ENCODE data around the gene GRPEL2. TPM values are rescaled to one million over a fixed set of nuclear protein-coding genes. Genes with fewer than 3 reads are reported as not detected.
"Not testable (repeated sequence)": the region's sequence is repeated elsewhere in the genome, so short reads cannot be mapped to it uniquely, and the experiment has no call there.

Gene GRPEL2
- total RNA-seq, 2 donors from 2014 or later = 21.2 to 33.0 TPM

DNA sequence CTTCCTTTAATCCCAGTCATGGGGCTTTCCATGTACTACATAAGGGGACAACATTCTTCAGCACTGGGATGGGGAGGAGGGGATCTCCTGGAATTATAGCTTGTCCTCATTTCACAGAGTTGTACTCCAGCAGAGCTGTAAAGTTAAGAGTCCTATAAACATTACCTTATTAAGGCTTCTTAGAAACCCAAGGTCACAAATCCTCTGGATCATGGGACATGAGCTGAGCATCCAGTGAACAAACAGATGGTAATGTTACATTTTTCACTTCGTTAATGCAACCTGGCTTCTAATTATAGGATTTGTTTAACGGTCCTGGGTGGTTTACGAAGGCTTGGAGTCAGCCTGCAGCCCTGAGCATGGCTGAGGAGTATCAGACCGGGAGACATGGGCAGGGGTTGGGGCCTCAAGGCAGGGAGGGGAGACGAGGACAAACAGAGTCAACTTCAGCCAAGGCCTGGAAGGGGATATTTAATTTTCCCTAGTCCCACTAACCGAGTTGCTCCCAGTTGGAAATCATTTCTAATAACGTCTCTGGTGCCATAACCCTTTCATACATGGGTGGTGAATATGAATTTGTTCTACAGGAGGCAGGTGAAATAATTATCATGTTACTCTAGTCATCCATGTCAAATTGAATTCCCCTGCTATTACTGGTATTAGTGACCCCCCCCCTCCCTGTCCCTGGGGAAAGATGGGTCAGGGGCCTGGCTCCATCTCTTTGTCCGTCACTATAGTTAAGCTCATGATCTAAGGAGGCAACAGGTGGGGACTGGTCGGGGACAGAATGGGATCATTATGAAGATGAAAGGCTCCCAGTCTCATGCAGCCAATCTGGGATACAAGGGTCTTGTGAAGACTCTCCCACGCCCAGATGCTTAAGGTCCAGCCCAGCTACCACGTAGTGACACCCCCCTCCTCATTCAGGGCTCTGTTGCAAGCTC is 44.5 kb downstream of the GRPEL2 start:
- no peaks in the 10 kb centered on the region for H3K27me3 Mint-ChIP-seq
- DNase-seq (no peak), ATAC-seq (no peak)
- no peak overlapping the region for H3K4me3 Mint-ChIP-seq
- H3K4me1 Mint-ChIP-seq = peaks cover 2% of the 10 kb centered on the region
- H3K27ac Mint-ChIP-seq = no peak overlapping the region
- H3K9me3 ChIP-seq (ENCODE audit: control insufficient read depth, low read length, poor library complexity, severe bottlenecking) = no peaks in the 10 kb centered on the region
- H3K36me3 Mint-ChIP-seq (ENCODE audit: low read depth) = no peaks in the 10 kb centered on the region

DNA sequence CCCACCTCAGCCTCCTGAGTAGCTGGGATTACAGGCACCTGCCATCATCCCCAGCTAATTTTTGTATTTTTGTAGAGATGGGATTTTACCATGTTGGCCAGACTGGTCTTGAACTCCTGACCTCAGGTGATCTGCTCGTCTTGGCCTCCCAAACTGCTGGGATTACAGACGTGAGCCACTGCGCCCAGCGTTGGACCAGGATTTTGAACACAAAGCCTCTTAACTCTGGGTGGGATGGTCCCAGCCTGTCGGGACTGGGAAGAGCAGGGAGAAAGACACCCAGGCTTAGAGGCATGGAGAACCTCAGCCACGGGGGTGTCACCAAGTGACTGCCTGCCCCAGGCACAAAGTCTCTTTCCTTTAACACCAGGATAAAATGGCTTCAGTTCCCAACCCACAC is 45.8 kb downstream of the GRPEL2 start:
- H3K27ac Mint-ChIP-seq; ATAC-seq; DNase-seq; H3K27me3 Mint-ChIP-seq; H3K4me3 Mint-ChIP-seq; H3K4me1 Mint-ChIP-seq; H3K36me3 Mint-ChIP-seq (ENCODE audit: low read depth); H3K9me3 ChIP-seq (ENCODE audit: control insufficient read depth, low read length, poor library complexity, severe bottlenecking): not testable (repeated sequence)

DNA sequence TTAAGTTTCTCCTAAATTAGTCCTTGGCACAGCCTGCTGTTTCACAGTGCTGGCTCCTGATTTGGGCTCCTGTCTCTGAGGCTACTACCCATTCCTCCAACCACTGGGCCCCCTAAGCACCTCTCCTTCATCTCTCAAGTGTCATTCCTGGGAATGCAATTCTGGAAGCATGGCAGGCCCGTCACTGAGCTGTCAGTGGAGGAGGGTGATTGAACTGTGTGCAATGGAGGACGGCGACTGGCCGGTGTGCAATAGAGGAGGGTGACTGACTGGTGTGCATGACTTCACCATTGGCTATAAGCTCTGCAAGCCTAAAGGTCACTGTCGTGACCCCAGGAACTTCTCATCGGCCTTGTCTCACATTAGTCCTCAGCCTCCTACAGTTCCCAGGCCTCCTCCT is 46.2 kb downstream of the GRPEL2 start:
- H3K27me3 Mint-ChIP-seq = peaks cover 8% of the 10 kb centered on the region

DNA sequence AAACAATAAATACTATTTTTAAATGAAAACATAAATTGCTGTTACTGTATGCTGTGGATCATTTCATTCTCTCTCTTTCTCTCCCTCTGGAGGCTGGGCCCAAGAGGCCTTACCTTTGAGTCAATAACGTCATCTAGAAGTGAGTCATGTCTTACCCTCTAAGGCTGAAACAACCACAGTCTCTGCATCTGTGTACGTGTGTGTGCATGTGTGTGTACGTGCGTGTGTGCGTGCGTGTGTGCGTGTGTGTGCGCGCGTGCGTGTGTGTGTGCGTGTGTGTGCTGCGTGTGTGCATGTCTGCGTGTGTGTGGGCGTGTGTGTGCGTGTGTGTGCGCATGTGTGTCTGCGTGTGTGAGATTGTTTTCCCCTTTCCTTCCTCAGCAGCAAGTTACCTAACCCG is 47.4 kb downstream of the GRPEL2 start:
- H3K4me1 Mint-ChIP-seq = peaks cover 2% of the 10 kb centered on the region
- DNase-seq (no peak), ATAC-seq (no peak)
- no peaks in the 10 kb centered on the region for H3K9me3 ChIP-seq (ENCODE audit: control insufficient read depth, low read length, poor library complexity, severe bottlenecking)
- H3K27me3 Mint-ChIP-seq = peaks cover 20% of the 10 kb centered on the region
- no peak overlapping the region for H3K27ac Mint-ChIP-seq
- no peaks in the 10 kb centered on the region for H3K36me3 Mint-ChIP-seq (ENCODE audit: low read depth)
- H3K4me3 Mint-ChIP-seq = no peak overlapping the region

More for the DNA sequence above, 46.2 kb downstream of the GRPEL2 start:
- DNase-seq = no peak
- Mint-ChIP-seq H3K36me3 (ENCODE audit: low read depth) (no peaks in the 10 kb centered on the region), H3K4me3 (no peak overlapping the region), H3K27ac (no peak overlapping the region), H3K4me1 (peaks cover 2% of the 10 kb centered on the region)
- no peak for ATAC-seq
- no peaks in the 10 kb centered on the region for H3K9me3 ChIP-seq (ENCODE audit: control insufficient read depth, low read length, poor library complexity, severe bottlenecking)

DNA sequence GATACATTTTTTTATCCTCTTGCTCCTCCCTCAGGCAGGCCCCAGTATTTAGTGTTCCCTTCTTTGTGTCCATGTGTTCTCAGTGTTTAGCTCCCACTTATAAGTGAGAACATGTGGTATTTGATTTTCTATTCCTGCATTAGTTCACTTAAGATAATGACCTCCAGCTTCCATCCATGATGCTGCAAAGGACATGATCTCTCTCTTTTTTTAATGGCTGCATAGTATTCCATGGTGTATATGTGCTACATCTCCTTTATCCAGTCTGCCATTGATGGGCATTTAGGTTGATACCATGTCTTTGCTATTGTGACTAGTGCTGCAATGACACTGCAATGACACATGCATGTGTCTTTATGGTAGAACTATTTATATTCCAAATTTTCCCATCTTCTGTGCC is 49.7 kb downstream of the GRPEL2 start:
- H3K27me3 Mint-ChIP-seq = peaks cover 30% of the 10 kb centered on the region
- DNase-seq; H3K27ac Mint-ChIP-seq; H3K36me3 Mint-ChIP-seq (ENCODE audit: low read depth); H3K4me1 Mint-ChIP-seq; ATAC-seq; H3K4me3 Mint-ChIP-seq; H3K9me3 ChIP-seq (ENCODE audit: control insufficient read depth, low read length, poor library complexity, severe bottlenecking): not testable (repeated sequence)

DNA sequence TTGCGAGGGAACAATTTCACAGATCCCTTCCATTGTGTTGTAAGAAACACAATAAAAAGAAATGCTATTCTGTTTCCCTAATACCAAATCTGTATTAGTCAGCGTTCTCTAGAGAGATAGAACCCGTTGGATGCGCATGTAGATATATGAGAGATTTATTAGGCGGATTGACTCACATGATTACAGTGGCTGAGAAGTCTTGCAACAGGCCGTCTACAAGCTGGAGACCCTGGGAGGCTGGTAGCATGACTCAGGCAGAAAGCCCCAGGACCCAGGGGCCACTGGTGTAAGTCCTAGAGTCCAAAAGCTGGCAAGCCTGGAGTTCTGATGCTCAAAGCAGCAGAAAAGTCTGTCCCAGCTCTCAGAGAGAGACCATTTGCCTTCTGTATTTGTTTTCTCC is 52.2 kb downstream of the GRPEL2 start:
- H3K9me3 ChIP-seq (ENCODE audit: control insufficient read depth, low read length, poor library complexity, severe bottlenecking) = no peaks in the 10 kb centered on the region
- DNase-seq (no peak), ATAC-seq (no peak)
- Mint-ChIP-seq H3K27me3 (peaks cover 49% of the 10 kb centered on the region), H3K27ac (no peak overlapping the region), H3K4me1 (peaks cover 2% of the 10 kb centered on the region), H3K4me3 (no peak overlapping the region), H3K36me3 (ENCODE audit: low read depth) (peaks cover 2% of the 10 kb centered on the region)

DNA sequence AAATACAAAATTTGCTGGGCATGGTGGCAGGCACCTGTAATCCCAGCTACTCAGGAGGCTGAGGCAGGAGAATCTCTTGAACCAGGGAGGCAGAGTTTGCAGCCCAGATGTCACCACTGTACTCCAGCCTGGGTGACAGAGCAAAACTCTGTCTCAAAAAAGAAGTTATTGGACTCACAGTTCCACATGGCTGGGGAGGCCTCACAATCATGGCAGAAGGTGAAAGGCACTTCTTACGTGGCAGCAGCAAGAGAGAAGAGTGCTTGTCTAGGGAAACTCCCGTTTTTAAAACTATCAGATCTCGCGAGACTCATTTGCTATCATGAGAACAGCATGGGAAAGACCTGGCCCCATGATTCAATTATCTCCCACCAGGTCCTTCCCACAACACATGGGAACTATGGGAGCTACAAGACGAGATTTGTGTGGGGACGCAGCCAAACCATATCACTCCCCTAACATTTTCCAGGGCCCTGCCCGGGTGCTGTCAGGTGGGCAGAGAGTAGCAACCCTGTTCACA is 53.5 kb downstream of the GRPEL2 start:
- H3K27ac Mint-ChIP-seq; DNase-seq; H3K9me3 ChIP-seq (ENCODE audit: control insufficient read depth, low read length, poor library complexity, severe bottlenecking); H3K4me1 Mint-ChIP-seq; H3K4me3 Mint-ChIP-seq; H3K36me3 Mint-ChIP-seq (ENCODE audit: low read depth); ATAC-seq: not testable (repeated sequence)
- peaks cover 49% of the 10 kb centered on the region for H3K27me3 Mint-ChIP-seq

DNA sequence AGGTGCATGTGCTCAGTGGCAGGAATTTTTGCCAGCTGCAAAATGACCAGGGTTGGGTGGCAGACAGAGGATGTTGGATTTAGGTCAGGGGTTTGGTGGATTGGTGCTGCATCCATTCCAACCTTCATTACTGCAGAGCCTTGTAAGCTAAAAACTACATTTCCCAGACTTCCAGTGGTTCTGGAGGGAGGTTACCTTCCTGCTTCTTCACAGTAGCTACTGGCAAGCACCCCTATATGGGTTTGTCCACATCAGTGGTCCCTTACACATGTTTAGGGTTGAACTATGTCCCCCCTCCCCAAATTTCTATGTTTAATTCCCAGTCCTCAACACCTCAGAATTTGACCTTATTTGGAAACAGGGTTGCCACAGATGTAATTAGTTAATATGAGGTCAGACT is 54.5 kb downstream of the GRPEL2 start:
- no peaks in the 10 kb centered on the region for H3K4me1 Mint-ChIP-seq
- no peak overlapping the region for H3K27ac Mint-ChIP-seq
- peaks cover 2% of the 10 kb centered on the region for H3K36me3 Mint-ChIP-seq (ENCODE audit: low read depth)
- H3K4me3 Mint-ChIP-seq = no peak overlapping the region
- H3K27me3 Mint-ChIP-seq = peaks cover 49% of the 10 kb centered on the region
- ATAC-seq = no peak
- no peaks in the 10 kb centered on the region for H3K9me3 ChIP-seq (ENCODE audit: control insufficient read depth, low read length, poor library complexity, severe bottlenecking)
- DNase-seq = no peak

DNA sequence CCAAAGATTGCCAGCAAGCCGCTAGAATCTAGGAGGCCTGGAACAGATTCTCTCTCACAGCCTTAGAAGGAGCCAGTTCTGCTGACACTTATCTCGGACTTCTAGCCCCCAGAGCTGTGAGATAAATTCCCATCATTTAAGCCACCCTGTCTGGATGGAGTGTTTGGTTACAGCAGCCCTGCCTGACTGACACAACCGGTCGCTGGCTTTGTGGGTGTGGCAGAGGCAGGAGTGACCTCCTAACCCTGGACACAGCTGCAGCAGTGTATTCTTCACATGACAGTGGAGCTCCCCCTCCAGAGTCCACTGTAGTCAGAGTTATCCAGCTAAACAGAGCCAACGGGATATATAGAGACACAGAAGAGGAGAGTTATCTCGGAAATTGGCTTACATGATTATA is 55.0 kb downstream of the GRPEL2 start:
- DNase-seq (no peak), ATAC-seq (no peak)
- Mint-ChIP-seq H3K27ac (no peak overlapping the region), H3K36me3 (ENCODE audit: low read depth) (peaks cover 2% of the 10 kb centered on the region), H3K27me3 (peaks cover 46% of the 10 kb centered on the region), H3K4me1 (no peaks in the 10 kb centered on the region), H3K4me3 (no peak overlapping the region)
- no peaks in the 10 kb centered on the region for H3K9me3 ChIP-seq (ENCODE audit: control insufficient read depth, low read length, poor library complexity, severe bottlenecking)

DNA sequence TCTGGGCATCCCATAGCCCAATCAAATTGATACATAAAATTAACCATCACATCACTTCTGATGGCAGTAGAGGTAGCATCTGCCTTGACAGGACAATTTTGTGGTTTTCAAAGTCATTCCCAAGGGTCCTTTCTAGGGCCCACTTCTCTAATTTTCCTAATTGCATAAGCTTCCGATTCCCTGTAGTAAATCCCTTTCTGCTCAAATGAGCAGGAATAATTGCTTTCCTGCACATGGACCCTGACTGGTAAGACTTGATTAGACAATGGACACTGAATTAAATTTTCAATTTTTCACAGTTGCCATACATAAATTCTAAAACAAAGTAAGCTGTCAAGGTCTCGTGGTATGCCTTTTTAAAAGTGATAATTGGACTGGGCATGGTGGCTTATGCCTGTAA is 55.8 kb downstream of the GRPEL2 start:
- H3K9me3 ChIP-seq (ENCODE audit: control insufficient read depth, low read length, poor library complexity, severe bottlenecking) = no peaks in the 10 kb centered on the region
- Mint-ChIP-seq H3K4me1 (no peaks in the 10 kb centered on the region), H3K4me3 (no peak overlapping the region), H3K27me3 (peaks cover 45% of the 10 kb centered on the region), H3K36me3 (ENCODE audit: low read depth) (peaks cover 2% of the 10 kb centered on the region), H3K27ac (no peak overlapping the region)
- no peak for ATAC-seq
- no peak for DNase-seq

DNA sequence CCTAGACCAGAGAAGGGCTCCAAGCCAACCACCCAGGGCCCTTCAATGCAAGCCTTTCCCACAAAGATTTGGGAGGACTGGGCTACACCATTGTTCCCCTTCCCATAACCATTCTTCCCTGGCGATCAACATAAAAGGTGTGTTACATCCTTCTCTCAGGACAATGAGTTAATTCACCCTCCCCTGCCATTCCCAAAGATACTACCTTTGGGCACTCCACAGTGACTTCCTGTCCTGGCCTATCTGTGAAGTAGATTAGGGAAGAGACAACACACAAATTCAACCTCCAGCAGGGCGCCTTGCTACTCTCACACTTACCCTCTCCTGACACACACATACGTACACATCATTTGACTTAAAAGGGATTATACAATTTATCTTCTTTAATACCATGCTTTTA is 57.0 kb downstream of the GRPEL2 start:
- DNase-seq (no peak), ATAC-seq (no peak)
- Mint-ChIP-seq H3K27ac (no peak overlapping the region), H3K27me3 (peaks cover 36% of the 10 kb centered on the region), H3K36me3 (ENCODE audit: low read depth) (peaks cover 2% of the 10 kb centered on the region), H3K4me3 (no peak overlapping the region), H3K4me1 (no peaks in the 10 kb centered on the region)
- no peaks in the 10 kb centered on the region for H3K9me3 ChIP-seq (ENCODE audit: control insufficient read depth, low read length, poor library complexity, severe bottlenecking)
